Pulmonary artery endothelial cell (primary cell): ENCODE data around the gene CLCN5. TPM values are rescaled to one million over a fixed set of nuclear protein-coding genes. Genes with fewer than 3 reads are reported as not detected.

Experiments used
- DNase-seq: peaks from one replicate; pipeline ENCODE4 v3.0.0-alpha.2; 2011; ENCODE audit warnings: low read depth, low spot score
- total RNA-seq: library from RNA; depleted of rRNA; stranded (reverse); fragments of >200 nt; gene quantifications from 2 replicates; pipeline ENCODE4 v1.2.3, GENCODE V29; 2014

The CLCN5 gene
- total RNA-seq, 1 donor from 2014 or later = 7.8 TPM

GRCh38 chrX:49932791-49933190, 10.4 kb downstream of the CLCN5 start:
- DNase-seq = no peak

- DNase-seq = no peak
Observed at GRCh38 chrX:49934148-49934547, 11.8 kb downstream of the CLCN5 start.

DNA sequence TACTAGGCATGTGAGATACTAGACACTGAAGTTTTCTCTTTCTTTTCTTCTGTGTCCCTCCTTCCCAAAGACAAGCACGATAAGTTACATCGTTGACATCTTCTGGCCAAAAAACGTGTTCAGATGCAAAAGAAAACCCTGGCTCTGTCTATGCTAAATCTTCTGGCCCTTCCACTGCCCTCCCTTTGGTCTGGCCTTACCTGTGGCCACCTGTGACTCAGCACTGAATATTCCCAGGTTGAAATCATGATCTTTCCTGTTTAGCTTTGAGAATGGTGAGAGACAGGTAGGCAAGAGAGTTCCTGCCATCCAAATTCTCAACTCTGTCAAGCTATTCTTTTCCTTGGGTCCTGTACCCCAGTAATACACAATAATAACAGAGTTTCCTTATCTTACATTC, 12.3 kb downstream of the CLCN5 start:
- no peak for DNase-seq

- DNase-seq = no peak
Observed at GRCh38 chrX:49947781-49948180, 25.4 kb downstream of the CLCN5 start.

- DNase-seq = no peak
Observed at GRCh38 chrX:49949961-49950360, 27.6 kb downstream of the CLCN5 start.

- no peak for DNase-seq
Observed at GRCh38 chrX:49951524-49952193, 29.3 kb downstream of the CLCN5 start.

DNA sequence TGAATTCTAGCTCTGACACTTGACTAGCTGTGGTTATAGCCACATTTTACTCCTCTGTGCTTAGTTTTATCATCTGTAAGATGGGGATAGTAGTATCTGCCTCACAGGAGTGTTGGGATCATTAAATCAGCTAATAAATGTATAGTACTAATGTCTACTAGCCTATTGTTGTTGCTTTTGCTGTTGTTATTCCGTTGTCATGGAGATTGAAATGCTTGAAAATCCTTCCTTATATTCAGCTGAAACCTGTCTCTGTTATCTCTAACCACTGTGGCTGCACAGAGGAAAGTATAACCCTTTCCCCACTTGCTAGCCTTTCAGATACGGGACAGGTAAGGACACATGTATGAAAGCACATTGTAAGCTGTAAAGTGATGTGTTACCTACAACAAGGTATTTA, 33.9 kb downstream of the CLCN5 start:
- DNase-seq = no peak

GRCh38 chrX:49958727-49959485, 36.5 kb downstream of the CLCN5 start:
- no peak for DNase-seq

DNA sequence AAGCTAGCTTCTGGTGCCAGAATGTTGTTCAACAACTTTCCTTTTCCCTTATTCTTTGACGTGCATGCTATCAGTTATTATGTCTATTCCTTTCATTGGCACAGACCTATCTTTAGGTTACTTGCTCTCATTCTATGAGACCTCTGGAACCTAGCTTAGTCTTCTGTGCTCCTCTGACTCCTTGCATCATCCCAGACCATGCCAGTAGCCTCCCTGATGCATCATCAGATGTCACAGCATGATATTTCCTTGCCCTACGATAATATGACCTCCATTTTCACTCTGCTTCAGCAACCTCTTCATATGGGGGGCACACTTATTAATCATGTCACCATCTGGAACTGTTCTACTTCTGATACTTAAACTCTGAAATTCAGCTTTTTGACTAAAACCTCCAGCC, 37.2 kb downstream of the CLCN5 start:
- no peak for DNase-seq

GRCh38 chrX:49960061-49960460, 37.7 kb downstream of the CLCN5 start:
- DNase-seq = no peak

DNA sequence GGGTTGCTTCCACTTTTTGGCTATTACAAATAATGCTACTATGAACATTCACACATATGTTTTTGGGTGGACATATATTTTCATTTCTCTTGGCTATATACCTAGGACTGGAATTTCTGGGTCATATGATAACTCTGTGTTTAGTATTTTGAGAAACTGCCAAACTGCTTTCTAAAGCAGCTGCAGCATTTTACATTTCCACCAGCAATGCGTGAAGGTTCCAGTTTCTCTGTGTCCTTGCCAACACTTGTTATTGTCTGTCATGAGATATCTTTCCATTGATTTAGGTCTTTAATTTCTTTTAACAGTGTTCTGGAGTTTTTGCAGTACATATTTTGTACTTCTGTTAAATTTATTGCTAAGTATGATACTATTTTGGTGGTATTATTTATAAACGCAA, 48.3 kb downstream of the CLCN5 start:
- DNase-seq = no peak

DNA sequence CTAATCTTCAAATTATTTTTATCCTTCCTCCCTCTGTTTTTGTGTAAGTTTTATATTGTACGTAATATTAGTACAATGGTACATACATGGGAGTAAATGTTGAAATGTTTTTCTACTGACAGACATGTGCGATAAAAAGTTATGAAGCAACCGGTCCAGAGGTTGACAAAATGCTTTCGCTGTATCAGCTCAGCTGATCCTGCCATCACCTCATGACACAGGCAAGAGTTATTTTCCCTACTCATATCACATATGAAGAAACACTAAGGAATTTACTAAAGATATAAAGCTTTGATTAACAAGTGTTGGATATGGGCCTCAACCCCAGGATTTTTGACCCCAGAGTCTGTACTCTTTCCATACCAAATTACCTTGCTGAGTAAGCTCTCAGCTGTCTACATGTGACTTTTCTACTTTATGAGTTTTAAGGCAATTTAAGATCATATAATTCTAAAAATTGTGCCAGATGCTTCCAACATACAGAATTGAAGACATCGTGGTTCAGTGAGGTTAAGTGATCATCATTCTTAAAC, 50.0 kb downstream of the CLCN5 start:
- no peak for DNase-seq

DNA sequence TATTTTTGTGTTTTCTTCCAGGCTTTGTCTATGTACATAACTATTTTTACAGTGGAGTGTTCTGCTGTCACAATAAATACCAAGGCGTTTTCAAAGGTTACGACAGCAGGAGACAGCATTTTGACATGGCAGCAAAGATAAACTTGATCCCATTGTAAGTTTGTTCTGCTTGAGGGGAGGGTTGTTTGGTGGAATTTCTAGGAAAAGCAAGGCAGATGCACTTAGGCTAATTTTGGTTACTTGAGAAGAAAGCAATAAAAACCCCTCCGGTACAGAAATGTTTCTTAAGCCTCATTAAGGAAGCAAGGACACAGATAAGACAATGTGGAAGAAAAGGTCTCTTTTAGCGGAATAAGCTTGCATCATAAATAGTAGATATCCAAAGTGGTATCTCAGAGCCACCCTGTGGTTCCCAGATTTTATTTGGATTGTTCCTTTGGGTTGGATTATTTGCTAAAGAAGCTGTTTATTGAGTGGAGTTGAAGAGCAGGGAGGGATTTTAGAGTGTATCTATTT, 54.3 kb downstream of the CLCN5 start:
- no peak for DNase-seq

GRCh38 chrX:49977319-49978090, 55.1 kb downstream of the CLCN5 start:
- DNase-seq = no peak

- DNase-seq = peak; percentile 10
Observed at GRCh38 chrX:49978176-49978575, 55.8 kb downstream of the CLCN5 start.

GRCh38 chrX:49986058-49986457, 63.7 kb downstream of the CLCN5 start:
- DNase-seq = no peak

GRCh38 chrX:49987651-49988050, 65.3 kb downstream of the CLCN5 start:
- no peak for DNase-seq

DNA sequence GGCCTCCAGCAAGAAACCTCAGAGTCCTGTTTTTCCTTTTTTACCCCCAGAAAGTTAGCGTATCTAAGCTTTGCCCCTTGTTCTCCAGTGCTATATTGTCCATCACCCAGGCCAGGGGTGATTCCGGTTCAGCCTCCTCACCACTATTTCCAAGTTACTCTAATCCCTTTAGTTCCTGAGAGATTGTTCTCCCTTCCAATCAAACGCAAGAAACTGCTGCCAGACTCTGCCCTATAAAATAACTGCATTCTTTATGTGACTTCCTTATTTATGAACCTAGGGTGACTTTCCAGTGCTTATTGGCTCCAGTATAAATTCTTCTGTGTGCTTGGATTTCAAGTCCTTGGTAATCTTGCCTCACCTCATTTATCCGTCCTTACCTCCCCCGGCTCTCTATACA, 65.7 kb downstream of the CLCN5 start:
- no peak for DNase-seq

- DNase-seq = no peak
Observed at GRCh38 chrX:49991758-49992157, 69.4 kb downstream of the CLCN5 start.

GRCh38 chrX:49992853-49993252, 70.5 kb downstream of the CLCN5 start:
- no peak for DNase-seq

DNA sequence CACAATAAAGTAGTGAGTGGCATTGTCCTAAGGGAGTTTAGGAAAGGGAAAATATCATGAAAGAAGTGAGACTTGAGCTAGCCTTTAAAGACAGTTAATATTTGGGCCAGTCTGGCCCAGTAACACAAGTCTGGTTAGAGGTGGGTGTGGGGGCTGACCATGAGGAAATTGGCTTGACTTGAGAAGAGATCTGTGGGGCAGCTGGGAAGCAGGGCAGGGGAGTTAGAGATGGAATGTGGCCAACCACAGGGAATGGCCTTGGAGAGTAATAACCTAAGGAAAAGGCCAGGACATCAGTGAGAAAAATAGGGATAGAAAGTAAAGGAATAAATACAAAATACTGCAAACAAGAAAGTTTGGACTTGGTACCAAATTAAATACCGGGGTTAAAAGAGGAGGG, 71.3 kb downstream of the CLCN5 start:
- DNase-seq = no peak
